GM12892 (cell line): ENCODE results near the gene CACNA2D4.

Experiments used
- DNase-seq: peaks from one replicate; pipeline ENCODE4 v3.0.0; 2011; ENCODE audit not compliant: insufficient read length
- FAIRE-seq: peaks from 2 replicates; lab custom pipeline; 2011; peaks lifted over from hg19 to GRCh38; lab: Jason Lieb, UNC
- POLR2A ChIP-seq: IDR thresholded peaks from 2 replicates; pipeline ENCODE4 v1.6.1; 2011; ENCODE audit warnings: low read depth, low read length, control low read depth
- POLR2AphosphoS5 ChIP-seq: IDR thresholded peaks from 2 replicates; pipeline ENCODE4 v1.6.1; 2011; ENCODE audit warnings: low read depth, low read length, control low read depth
- TAF1 ChIP-seq: IDR thresholded peaks from 2 replicates; pipeline ENCODE4 v1.6.1; 2011; ENCODE audit warnings: low read depth, mild to moderate bottlenecking, control low read depth, low read length, borderline replicate concordance

The CACNA2D4 gene

GRCh38 chr12:1924996-1925683, 6.7 kb upstream of the CACNA2D4 start:
- TF ChIP-seq TAF1 = no peak
- TF ChIP-seq POLR2A = no peak
- no peak for TF ChIP-seq POLR2AphosphoS5
- DNase-seq (no peak), FAIRE-seq (no peak)

- FAIRE-seq = no peak
- DNase-seq = no peak
- TF ChIP-seq POLR2AphosphoS5 (no peak), POLR2A (no peak), TAF1 (no peak)
Measured at GRCh38 chr12:1922985-1923384, 4.5 kb upstream of the CACNA2D4 start.

DNA sequence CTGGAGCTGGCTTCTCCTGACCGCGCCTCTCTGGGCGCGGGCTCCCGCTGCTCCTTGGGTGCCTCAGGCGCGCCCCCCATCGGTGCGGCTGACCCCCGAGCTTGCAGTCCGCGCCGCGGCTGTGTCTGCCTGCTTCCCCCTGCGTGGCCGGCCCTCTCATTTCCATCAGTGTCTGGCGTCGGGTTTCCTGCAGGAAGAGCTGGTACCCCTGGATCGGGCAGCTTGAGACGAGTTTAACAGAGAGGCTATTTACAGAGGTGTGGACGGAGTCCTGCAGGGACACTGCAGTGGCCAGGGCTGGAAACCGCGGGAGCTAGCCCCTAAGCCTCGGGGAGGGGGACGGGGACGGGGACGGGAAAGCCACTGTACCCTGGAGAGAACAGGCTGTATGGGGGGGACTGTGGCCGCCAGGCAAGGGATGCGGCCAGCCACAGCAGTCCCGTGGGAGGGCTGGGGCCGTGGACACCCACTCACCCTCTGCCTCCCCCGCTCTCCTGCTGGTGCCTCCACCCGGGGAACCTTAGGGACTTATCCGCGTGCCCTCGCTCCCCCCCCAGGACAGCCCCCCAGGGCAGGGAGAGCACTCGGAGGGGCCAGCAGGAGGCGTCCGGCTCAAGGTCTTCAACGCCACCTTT, 3.7 kb upstream of the CACNA2D4 start:
- FAIRE-seq = no peak

GRCh38 chr12:1920971-1921370, 2.5 kb upstream of the CACNA2D4 start:
- DNase-seq = no peak
- FAIRE-seq = no peak
- TF ChIP-seq POLR2A (no peak), TAF1 (no peak), POLR2AphosphoS5 (no peak)

More for the DNA sequence above, 3.7 kb upstream of the CACNA2D4 start:
- DNase-seq = no peak
- TF ChIP-seq POLR2A (no peak), POLR2AphosphoS5 (no peak), TAF1 (no peak)

- FAIRE-seq = no peak
- no peak for TF ChIP-seq TAF1
- TF ChIP-seq POLR2A = no peak
- TF ChIP-seq POLR2AphosphoS5 = no peak
- no peak for DNase-seq
Measured at GRCh38 chr12:1920436-1920835, 2.0 kb upstream of the CACNA2D4 start.

GRCh38 chr12:1919763-1920162, 1.3 kb upstream of the CACNA2D4 start:
- TF ChIP-seq TAF1 (no peak), POLR2AphosphoS5 (no peak), POLR2A (no peak)
- FAIRE-seq (no peak), DNase-seq (no peak)

DNA sequence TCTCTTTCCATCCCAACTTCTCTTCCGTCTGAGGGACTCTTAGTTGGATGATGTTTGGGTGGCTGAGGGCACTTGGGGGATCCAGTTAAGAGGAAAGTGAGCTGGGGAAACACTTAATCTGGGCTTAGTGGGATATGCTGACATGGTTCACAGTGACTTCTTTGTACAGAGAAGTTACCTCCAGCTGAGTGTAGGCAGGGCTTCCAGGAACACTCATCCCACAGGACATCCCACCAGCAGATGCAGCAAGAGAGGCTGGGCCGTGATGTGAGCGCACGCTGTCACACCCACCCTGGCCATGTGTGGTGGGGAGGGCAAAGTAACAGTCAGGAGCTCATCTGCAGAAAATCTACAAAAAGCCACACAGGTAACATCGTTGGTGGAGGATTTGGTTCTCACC, 832 bp upstream of the CACNA2D4 start:
- DNase-seq = no peak
- TF ChIP-seq POLR2AphosphoS5 (no peak), TAF1 (no peak), POLR2A (no peak)
- FAIRE-seq = peak; percentile 9

- DNase-seq = no peak
- TF ChIP-seq POLR2AphosphoS5 = no peak
- no peak for TF ChIP-seq TAF1
- TF ChIP-seq POLR2A = no peak
Measured at GRCh38 chr12:1918884-1919236, 408 bp upstream of the CACNA2D4 start.

GRCh38 chr12:1917172-1918070, 1.0 kb downstream of the CACNA2D4 start:
- FAIRE-seq (no peak), DNase-seq (no peak)
- no peak for TF ChIP-seq POLR2A
- TF ChIP-seq TAF1 = no peak
- TF ChIP-seq POLR2AphosphoS5 = no peak

More at GRCh38 chr12:1918884-1919236, 408 bp upstream of the CACNA2D4 start:
- no peak for FAIRE-seq

DNA sequence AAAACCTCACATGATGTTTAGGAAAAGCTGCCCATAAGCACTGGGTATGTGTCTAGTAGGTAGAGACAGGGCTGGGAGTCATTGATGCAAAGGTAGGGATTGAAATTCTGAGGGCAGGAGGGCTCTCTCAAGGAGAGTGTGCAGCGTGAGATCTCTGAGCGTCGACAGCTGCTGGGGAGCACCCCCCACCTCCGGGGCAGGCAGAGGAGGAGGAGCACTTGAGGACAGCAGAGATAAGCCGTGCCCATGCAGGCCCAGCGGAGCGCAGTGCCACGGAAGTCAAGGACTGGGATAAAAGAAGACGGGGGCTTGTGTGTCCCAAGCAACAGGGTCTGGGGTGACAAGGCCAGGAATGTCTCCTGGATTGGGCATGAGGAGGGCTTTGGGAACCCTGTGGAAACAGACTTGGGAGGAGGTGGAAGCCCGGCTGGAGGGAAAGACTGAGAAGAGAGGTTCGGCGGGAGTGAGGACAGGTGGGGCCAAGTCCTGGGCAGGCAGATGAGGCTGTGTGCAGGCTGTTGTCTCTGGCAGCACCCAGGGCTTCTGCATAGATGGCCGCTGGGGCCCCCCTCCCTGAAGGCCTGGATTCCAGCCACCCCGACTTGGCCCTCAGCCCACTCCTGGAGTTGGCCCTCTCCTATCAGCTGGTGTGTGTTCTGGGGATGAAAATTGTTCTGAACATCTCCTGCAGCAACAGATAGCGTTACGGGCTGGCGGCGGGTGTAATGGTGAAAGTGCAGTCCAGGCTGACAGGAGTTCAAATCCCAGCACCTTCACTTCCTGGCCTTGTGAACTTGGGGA, 1.9 kb downstream of the CACNA2D4 start:
- FAIRE-seq = no peak
- DNase-seq = no peak
- TF ChIP-seq POLR2AphosphoS5 (no peak), TAF1 (no peak), POLR2A (no peak)
